A549 (cell line): ENCODE results near the gene MAT2A. TPM values are rescaled to one million over a fixed set of nuclear protein-coding genes. Genes with fewer than 3 reads are reported as not detected.

Source experiments
- ATAC-seq, 2 experiments: fragments of 200-7000 bp in 1 of 2; fragments of >200 bp in 1 of 2; cut with Nextera tagmentation in 1 of 2; cut with Tn5 transposase in 1 of 2; 3 replicates each; pipeline versions ENCODE4 v1.8.0 to v1.9.1; 2018 to 2020; ENCODE audit warnings: mild to moderate bottlenecking in 1 of 2, moderate library complexity in 1 of 2
- CTCF ChIA-PET: fragments of 300-600 bp; sonication (Branson Sonifier 250); formaldehyde crosslinking; extraction: SDS; loops from one replicate; lab custom pipeline; 2021; ENCODE audit warnings: antibody characterized with exemption, inconsistent platforms; lab: Yijun Ruan, JAX
- POLR2A ChIA-PET: fragments of 350-600 bp; formaldehyde crosslinking; extraction: SDS; loops from one replicate; lab custom pipeline; 2021; ENCODE audit warnings: antibody characterized with exemption, inconsistent platforms; lab: Yijun Ruan, JAX
- DNase-seq, 2 experiments: peaks; one replicate each; pipeline versions ENCODE4 v3.0.0 to v3.0.0-alpha.2; 2011 to 2016; ENCODE audit warnings: low read depth in 1 of 2, low spot score in 1 of 2
- FAIRE-seq: peaks from 2 replicates; lab custom pipeline; 2011; peaks lifted over from hg19 to GRCh38; lab: Jason Lieb, UNC
- H3K27ac ChIP-seq, 2 experiments: fragments of >200 bp; sonication (Bioruptor Twin); formaldehyde crosslinking; 3 replicates each; pipeline ENCODE4 v1.5.1; 2016 to 2017
- H3K4me1 ChIP-seq: fragments of >200 bp; sonication (Bioruptor Twin); formaldehyde crosslinking; 3 replicates; pipeline ENCODE4 v1.6.1; 2016
- H3K4me2 ChIP-seq: fragments of >200 bp; sonication (Bioruptor Twin); formaldehyde crosslinking; 3 replicates; pipeline ENCODE4 v1.6.1; 2016
- H3K4me3 ChIP-seq: fragments of >200 bp; sonication (Bioruptor Twin); formaldehyde crosslinking; 3 replicates; pipeline ENCODE4 v1.5.1; 2016
- H3K9me3 ChIP-seq: fragments of >200 bp; sonication (Bioruptor Twin); formaldehyde crosslinking; 3 replicates; pipeline ENCODE4 v1.6.1; 2016
- CBX2 ChIP-seq: fragments of 200-600 bp; sonication (generic); IDR thresholded peaks from 2 replicates; pipeline ENCODE4 v1.6.1; 2016; ENCODE audit warnings: low read depth, mild to moderate bottlenecking, borderline replicate concordance
- EHMT2 ChIP-seq: fragments of 200-600 bp; sonication (generic); IDR thresholded peaks from 2 replicates; pipeline ENCODE4 v1.6.1; 2016; ENCODE audit warnings: antibody characterized with exemption, low read depth, mild to moderate bottlenecking, moderate library complexity
- ELK1 ChIP-seq: fragments of 150-350 bp; IDR thresholded peaks from 2 replicates; pipeline ENCODE4 v1.6.1; 2014; ENCODE audit warnings: low read depth, mild to moderate bottlenecking, low read length
- EP300 ChIP-seq, 2 experiments: fragments of >200 bp; sonication (Bioruptor Twin); formaldehyde crosslinking; IDR thresholded peaks; 2 replicates in 1 of 2; 3 replicates in 1 of 2; pipeline ENCODE4 v1.6.1; 2016 to 2017
- ESRRA ChIP-seq: fragments of 150-350 bp; IDR thresholded peaks from 2 replicates; pipeline ENCODE4 v1.6.1; 2014; ENCODE audit warnings: mild to moderate bottlenecking, low read length, borderline replicate concordance
- FOSB ChIP-seq: fragments of 250-450 bp; sonication (Bioruptor Pico); IDR thresholded peaks from 2 replicates; pipeline ENCODE4 v1.5.0; 2020; ENCODE audit warnings: mild to moderate bottlenecking, moderate library complexity
- FOXS1 ChIP-seq: fragments of 250-450 bp; sonication (Bioruptor Pico); IDR thresholded peaks from 2 replicates; pipeline ENCODE4 v1.5.0; 2020; ENCODE audit warnings: mild to moderate bottlenecking, moderate library complexity
- GATA3 ChIP-seq: IDR thresholded peaks from 2 replicates; pipeline ENCODE4 v1.6.1; 2012; ENCODE audit warnings: borderline replicate concordance
- HES2 ChIP-seq: fragments of >200 bp; sonication (Bioruptor Twin); formaldehyde crosslinking; IDR thresholded peaks from 2 replicates; pipeline ENCODE4 v1.6.1; 2016
- HEYL ChIP-seq: fragments of 250-450 bp; sonication (Bioruptor Pico); IDR thresholded peaks from 2 replicates; pipeline ENCODE4 v1.8.0; 2021; ENCODE audit warnings: mild to moderate bottlenecking, moderate library complexity
- HOXB13 ChIP-seq: fragments of 250-450 bp; sonication (Bioruptor Pico); IDR thresholded peaks from 2 replicates; pipeline ENCODE4 v1.5.0; 2020; ENCODE audit warnings: low read depth, mild to moderate bottlenecking, moderate library complexity
- HOXB5 ChIP-seq: fragments of 250-450 bp; sonication (Bioruptor Pico); IDR thresholded peaks from 2 replicates; pipeline ENCODE4 v1.5.0; 2020; ENCODE audit warnings: mild to moderate bottlenecking, moderate library complexity
- KDM1A ChIP-seq: fragments of 200-600 bp; sonication (generic); IDR thresholded peaks from 2 replicates; pipeline ENCODE4 v1.6.1; 2016; ENCODE audit warnings: low read depth, mild to moderate bottlenecking
- MAFK ChIP-seq: fragments of 450-650 bp; IDR thresholded peaks from 2 replicates; pipeline ENCODE4 v1.6.1; 2014; ENCODE audit not compliant: partially characterized antibody
- NFE2L2 ChIP-seq: fragments of 150-350 bp; conservative IDR thresholded peaks from 2 replicates; pipeline ENCODE4 v1.6.1; 2014; ENCODE audit warnings: low read length
- NPAS2 ChIP-seq: fragments of 250-450 bp; sonication (Bioruptor Pico); IDR thresholded peaks from 2 replicates; pipeline ENCODE4 v1.8.0; 2022; ENCODE audit warnings: mild to moderate bottlenecking, moderate library complexity, borderline replicate concordance
- NR3C1 ChIP-seq: fragments of >200 bp; sonication (Bioruptor Twin); formaldehyde crosslinking; IDR thresholded peaks from 3 replicates; pipeline ENCODE4 v1.6.1; 2017
- PBX3 ChIP-seq: IDR thresholded peaks from 2 replicates; pipeline ENCODE4 v1.6.1; 2012
- POLR2AphosphoS2 ChIP-seq: conservative IDR thresholded peaks from 2 replicates; pipeline ENCODE4 v1.6.1; 2012; ENCODE audit warnings: low read length, improper control_type of control experiment, inconsistent platforms
- RAD21 ChIP-seq, 2 experiments: fragments of >200 bp in 1 of 2; sonication (Bioruptor Twin) in 1 of 2; formaldehyde crosslinking in 1 of 2; IDR thresholded peaks in 1 of 2; conservative IDR thresholded peaks in 1 of 2; 2 replicates in 1 of 2; 3 replicates in 1 of 2; pipeline ENCODE4 v1.6.1; 2012 to 2018; ENCODE audit warnings: inconsistent platforms in 1 of 2
- RCOR1 ChIP-seq: fragments of 150-350 bp; IDR thresholded peaks from 2 replicates; pipeline ENCODE4 v1.6.1; 2014; ENCODE audit warnings: antibody characterized with exemption, low read length, low read depth
- RFX5 ChIP-seq: fragments of 450-650 bp; IDR thresholded peaks from 2 replicates; pipeline ENCODE4 v1.7.1; 2014; ENCODE audit warnings: antibody characterized with exemption, mild to moderate bottlenecking, moderate library complexity
- SMC3 ChIP-seq: fragments of >200 bp; sonication (Bioruptor Twin); formaldehyde crosslinking; IDR thresholded peaks from 3 replicates; pipeline ENCODE4 v1.6.1; 2018; ENCODE audit warnings: inconsistent platforms
- SREBF2 ChIP-seq: fragments of 450-650 bp; IDR thresholded peaks from 2 replicates; pipeline ENCODE4 v1.6.1; 2014; ENCODE audit warnings: mild to moderate bottlenecking, moderate library complexity
- USF2 ChIP-seq: fragments of 450-650 bp; IDR thresholded peaks from 2 replicates; pipeline ENCODE4 v1.6.1; 2014; ENCODE audit warnings: antibody characterized with exemption
- ZC3H11A ChIP-seq: fragments of 450-650 bp; IDR thresholded peaks from 2 replicates; pipeline ENCODE4 v1.6.1; 2014; ENCODE audit warnings: antibody characterized with exemption, mild to moderate bottlenecking
- ZFP36 ChIP-seq: fragments of 450-650 bp; IDR thresholded peaks from 2 replicates; pipeline ENCODE4 v1.6.1; 2014; ENCODE audit warnings: borderline replicate concordance; ENCODE audit not compliant: partially characterized antibody
- WGBS: methylation state at CpG from one replicate; pipeline ENCODE4 v1.1.6; 2017; ENCODE audit errors: missing lambda C conversion rate; 5-methylcytosine and 5-hydroxymethylcytosine counted together
- polyA plus RNA-seq, 4 experiments: library from polyadenylated mRNA; depleted of rRNA in 3 of 4; stranded (reverse); fragments of >200 nt; fragmentation: RNase III in 1 of 4; extraction: RNeasy Plus Mini Kit Qiagen cat#74134 plus additional on column Dnase treatment in 1 of 4; gene quantifications; 2 replicates in 3 of 4; 3 replicates in 1 of 4; pipeline ENCODE4 v1.2.3, GENCODE V29; 2011 to 2017
- TF ChIP-seq, protein P1 (sequence below): fragments of >200 bp; sonication (Bioruptor Twin); formaldehyde crosslinking; IDR thresholded peaks from 3 replicates; pipeline ENCODE4 v1.5.1; 2016
- TF ChIP-seq, protein P2 (sequence below): fragments of >200 bp; sonication (Bioruptor Twin); formaldehyde crosslinking; IDR thresholded peaks from 3 replicates; pipeline ENCODE4 v1.6.1; 2016

The MAT2A gene
- polyA plus RNA-seq, 2 of the 4 experiments (the other 2 are of a cell fraction): 370 to 1,024 TPM

DNA sequence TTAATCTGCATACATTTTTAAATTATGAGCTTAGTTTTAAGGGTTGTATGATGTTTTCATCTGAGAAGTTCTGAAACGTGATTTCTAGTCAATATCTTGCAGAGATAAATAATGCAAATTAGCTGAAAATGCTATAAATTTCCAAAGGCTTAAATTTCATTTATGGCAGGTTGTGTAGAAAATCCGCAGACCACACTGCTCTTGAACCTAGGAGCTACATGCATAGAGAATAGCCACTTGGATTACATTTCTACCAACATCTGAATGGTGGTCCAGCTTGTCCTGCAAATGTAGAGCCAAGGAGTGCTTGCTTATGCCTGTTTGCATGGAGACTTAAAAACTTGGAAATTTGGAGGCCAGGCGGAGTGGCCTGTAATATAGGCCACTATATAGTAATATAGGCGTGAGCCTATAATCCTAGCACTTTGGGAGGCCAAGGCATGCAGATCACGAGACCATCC, 6.8 kb downstream of the MAT2A start (continued):
- TF ChIP-seq RFX5 (peak; percentile 8; the same call in 1 of the 2 replicates), HES2 (no peak), PBX3 (peak; percentile 53; the same call in 1 of the 2 replicates), ZC3H11A (no peak), RAD21 (conservative IDR thresholded peaks at IDR 0.05 in 1 of 2, IDR thresholded peaks at IDR 0.05 in 1 of 2) (no peak), POLR2AphosphoS2 (peak; percentile 96; the same call in 1 of the 2 replicates), RCOR1 (no peak), HEYL (CRISPR knock-in tag) (no peak), NR3C1 (no peak), FOSB (CRISPR knock-in tag) (peak; percentile 92), ZFP36 (no peak), SMC3 (no peak; the same call in 2 of the 3 replicates), USF2 (no peak), FOXS1 (CRISPR knock-in tag) (no peak), MAFK (no peak), NFE2L2 (no peak), GATA3 (no peak; the same call in 1 of the 2 replicates), EHMT2 (no peak), SREBF2 (no peak), EP300 (IDR thresholded peaks at IDR 0.05) (no peak), HOXB13 (CRISPR knock-in tag) (no peak), HOXB5 (no peak), CBX2 (no peak), ESRRA (no peak)
- TF ChIP-seq, protein P1, sequence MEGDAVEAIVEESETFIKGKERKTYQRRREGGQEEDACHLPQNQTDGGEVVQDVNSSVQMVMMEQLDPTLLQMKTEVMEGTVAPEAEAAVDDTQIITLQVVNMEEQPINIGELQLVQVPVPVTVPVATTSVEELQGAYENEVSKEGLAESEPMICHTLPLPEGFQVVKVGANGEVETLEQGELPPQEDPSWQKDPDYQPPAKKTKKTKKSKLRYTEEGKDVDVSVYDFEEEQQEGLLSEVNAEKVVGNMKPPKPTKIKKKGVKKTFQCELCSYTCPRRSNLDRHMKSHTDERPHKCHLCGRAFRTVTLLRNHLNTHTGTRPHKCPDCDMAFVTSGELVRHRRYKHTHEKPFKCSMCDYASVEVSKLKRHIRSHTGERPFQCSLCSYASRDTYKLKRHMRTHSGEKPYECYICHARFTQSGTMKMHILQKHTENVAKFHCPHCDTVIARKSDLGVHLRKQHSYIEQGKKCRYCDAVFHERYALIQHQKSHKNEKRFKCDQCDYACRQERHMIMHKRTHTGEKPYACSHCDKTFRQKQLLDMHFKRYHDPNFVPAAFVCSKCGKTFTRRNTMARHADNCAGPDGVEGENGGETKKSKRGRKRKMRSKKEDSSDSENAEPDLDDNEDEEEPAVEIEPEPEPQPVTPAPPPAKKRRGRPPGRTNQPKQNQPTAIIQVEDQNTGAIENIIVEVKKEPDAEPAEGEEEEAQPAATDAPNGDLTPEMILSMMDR: no peak

GRCh38 chr2:85547089-85547858, 8.3 kb downstream of the MAT2A start:
- 0 out of 6 replicates have a peak overlapping the region, but pooled peaks of 1 of the 2 experiments have one; percentile 0 for H3K27ac ChIP-seq
- ChIA-PET POLR2A (interaction anchor here (0.9 to 9.0 kb wide), 6 partner anchors 8 to 219 kb away, joined by 3 to 116 read pairs (median 4); partner anchors contain the start of genes MAT2A, SH2D6 and TGOLN2), CTCF (interaction anchor here (1.4 to 35.5 kb wide), 5 partner anchors 9 to 156 kb away, joined by 5 to 1185 read pairs (median 56); partner anchors contain the start of genes CAPG, GGCX and SH2D6)
- H3K4me3 ChIP-seq: no peak overlapping the region
- H3K9me3 ChIP-seq: no peaks in the 10 kb centered on the region
- DNase-seq (no peak), ATAC-seq (peak; percentile 27 to 29), FAIRE-seq (no peak)
- 78% methylated on average over 1 of the region's 1 CpG for WGBS
- no peak overlapping the region for H3K4me2 ChIP-seq
- peaks cover 56% of the 10 kb centered on the region for H3K4me1 ChIP-seq
- TF ChIP-seq NPAS2 (CRISPR knock-in tag) (no peak), POLR2AphosphoS2 (peak; percentile 83; the same call in 1 of the 2 replicates), KDM1A (no peak), RAD21 (conservative IDR thresholded peaks at IDR 0.05 in 1 of 2, IDR thresholded peaks at IDR 0.05 in 1 of 2) (peak in 1 of 2 experiments; percentile 6; a peak in 2 of 5 replicates), EHMT2 (no peak), ELK1 (no peak), CBX2 (no peak), USF2 (no peak), ZC3H11A (no peak)
- TF ChIP-seq, protein P2, sequence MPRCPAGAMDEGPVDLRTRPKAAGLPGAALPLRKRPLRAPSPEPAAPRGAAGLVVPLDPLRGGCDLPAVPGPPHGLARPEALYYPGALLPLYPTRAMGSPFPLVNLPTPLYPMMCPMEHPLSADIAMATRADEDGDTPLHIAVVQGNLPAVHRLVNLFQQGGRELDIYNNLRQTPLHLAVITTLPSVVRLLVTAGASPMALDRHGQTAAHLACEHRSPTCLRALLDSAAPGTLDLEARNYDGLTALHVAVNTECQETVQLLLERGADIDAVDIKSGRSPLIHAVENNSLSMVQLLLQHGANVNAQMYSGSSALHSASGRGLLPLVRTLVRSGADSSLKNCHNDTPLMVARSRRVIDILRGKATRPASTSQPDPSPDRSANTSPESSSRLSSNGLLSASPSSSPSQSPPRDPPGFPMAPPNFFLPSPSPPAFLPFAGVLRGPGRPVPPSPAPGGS: 0 out of 3 replicates have a peak, but pooled peaks have one; percentile 10
